ENCODE data around the gene EXOC3.

GRCh38 chr5:431001-431710 lies 11.8 kb upstream of the EXOC3 start:
- TF ChIP-seq EZH2 (IDR thresholded peaks at IDR 0.05; ENCODE audit: borderline replicate concordance, low read length) (no peak), CTCF (IDR thresholded peaks at IDR 0.05; ENCODE audit: low read length) (peak; percentile 89)

All from OCI-LY1 (cell line).